ENCODE results near the gene HACD3.

Gene HACD3

GRCh38 chr15:65580287-65580686 is 50.0 kb downstream of the HACD3 start:
- Histone ChIP-seq H3K9me3 (replicated peaks in 1 of 2; ENCODE audit: control insufficient read depth in 2 of 2, insufficient read depth in 1 of 2, low read depth in 1 of 2, low read length in 2 of 2) (no peaks in the 10 kb centered on the region), H2AFZ (ENCODE audit: low read length) (no peak overlapping the region), H3K36me3 (replicated peaks in 1 of 2; ENCODE audit: control insufficient read depth in 2 of 2, insufficient read depth in 2 of 2, low read length in 2 of 2) (peaks cover 16 to 89% of the 10 kb centered on the region in 2 donors), H2BK12ac (ENCODE audit: low read length) (no peak overlapping the region), H3K79me1 (ENCODE audit: low read depth, low read length) (no peaks in the 10 kb centered on the region), H3K18ac (ENCODE audit: low read length) (no peak overlapping the region), H3K4me1 (ENCODE audit: control insufficient read depth in 2 of 2, insufficient read depth in 1 of 2, low read depth in 1 of 2, low read length in 2 of 2) (peaks cover 2 to 39% of the 10 kb centered on the region in 2 donors), H2BK5ac (ENCODE audit: low read length) (no peak overlapping the region), H2BK120ac (ENCODE audit: low read depth, low read length) (no peak overlapping the region), H4K8ac (ENCODE audit: low read depth, low read length) (no peak overlapping the region), H3K9ac (ENCODE audit: low read depth, low read length, poor library complexity) (no peak overlapping the region), H3K4me3 (ENCODE audit: low read length in 2 of 2) (no peak overlapping the region), H2BK15ac (ENCODE audit: low read length) (no peak overlapping the region), H2AK5ac (ENCODE audit: low read depth, low read length) (no peak overlapping the region), H3K27me3 (ENCODE audit: control insufficient read depth in 3 of 3, insufficient read depth in 3 of 3, low read depth in 1 of 3, low read length in 3 of 3) (no peaks in the 10 kb centered on the region), H3K14ac (ENCODE audit: low read length) (no peak overlapping the region), H4K91ac (ENCODE audit: low read depth, low read length, poor library complexity) (no peak overlapping the region), H3K23ac (ENCODE audit: low read depth, low read length, poor library complexity) (no peak overlapping the region), H3K4ac (ENCODE audit: low read length) (no peak overlapping the region), H3K4me2 (ENCODE audit: insufficient read depth, low read length, poor library complexity, severe bottlenecking) (no peak overlapping the region), H3K27ac (replicated peaks; ENCODE audit: low read length) (no peak overlapping the region)
- no peak for DNase-seq (ENCODE audit: low spot score)

- H3K4me2 ChIP-seq (ENCODE audit: insufficient read depth, low read length, poor library complexity, severe bottlenecking) = no peak overlapping the region
- H3K18ac ChIP-seq (ENCODE audit: low read length) = no peak overlapping the region
- H2AFZ ChIP-seq (ENCODE audit: low read length) = no peak overlapping the region
- H3K4me1 ChIP-seq (ENCODE audit: control insufficient read depth in 2 of 2, insufficient read depth in 1 of 2, low read depth in 1 of 2, low read length in 2 of 2) = peaks cover 2 to 58% of the 10 kb centered on the region in 2 donors
- H3K4ac ChIP-seq (ENCODE audit: low read length) = no peak overlapping the region
- no peak overlapping the region for H2AK5ac ChIP-seq (ENCODE audit: low read depth, low read length)
- H3K9me3 ChIP-seq (replicated peaks in 1 of 2; ENCODE audit: control insufficient read depth in 2 of 2, insufficient read depth in 1 of 2, low read depth in 1 of 2, low read length in 2 of 2) = peaks cover 0 to 4% of the 10 kb centered on the region in 2 donors
- H3K36me3 ChIP-seq (replicated peaks in 1 of 2; ENCODE audit: control insufficient read depth in 2 of 2, insufficient read depth in 2 of 2, low read length in 2 of 2) = peaks cover 14 to 89% of the 10 kb centered on the region in 2 donors
- H3K14ac ChIP-seq (ENCODE audit: low read length) = no peak overlapping the region
- no peak overlapping the region for H4K8ac ChIP-seq (ENCODE audit: low read depth, low read length)
- DNase-seq (ENCODE audit: low spot score) = peak; percentile 5
- H3K27ac ChIP-seq (replicated peaks; ENCODE audit: low read length) = no peak overlapping the region
- no peak overlapping the region for H2BK5ac ChIP-seq (ENCODE audit: low read length)
- H3K79me1 ChIP-seq (ENCODE audit: low read depth, low read length) = no peaks in the 10 kb centered on the region
- H3K23ac ChIP-seq (ENCODE audit: low read depth, low read length, poor library complexity) = no peak overlapping the region
- no peak overlapping the region for H3K4me3 ChIP-seq (ENCODE audit: low read length in 2 of 2)
- H4K91ac ChIP-seq (ENCODE audit: low read depth, low read length, poor library complexity) = no peak overlapping the region
- no peaks in the 10 kb centered on the region for H3K27me3 ChIP-seq (ENCODE audit: control insufficient read depth in 3 of 3, insufficient read depth in 3 of 3, low read depth in 1 of 3, low read length in 3 of 3)
- WGBS, 2 donors (ENCODE audit: extremely low coverage in 2 of 2, insufficient read length in 2 of 2, insufficient replicate concordance in 1 of 2) = no CpG with 5 or more reads among the region's 1 CpG
- no peak overlapping the region for H3K9ac ChIP-seq (ENCODE audit: low read depth, low read length, poor library complexity)
- no peak overlapping the region for H2BK120ac ChIP-seq (ENCODE audit: low read depth, low read length)
- H2BK15ac ChIP-seq (ENCODE audit: low read length) = no peak overlapping the region
- H2BK12ac ChIP-seq (ENCODE audit: low read length) = no peak overlapping the region
These were observed 53.4 kb downstream of the HACD3 start for GRCh38 chr15:65583701-65584100.

- no peak overlapping the region for H2BK5ac ChIP-seq (ENCODE audit: low read length)
- no peak overlapping the region for H3K4ac ChIP-seq (ENCODE audit: low read length)
- H2BK15ac ChIP-seq (ENCODE audit: low read length) = no peak overlapping the region
- no peak overlapping the region for H2AFZ ChIP-seq (ENCODE audit: low read length)
- peaks cover 0 to 4% of the 10 kb centered on the region in 2 donors for H3K9me3 ChIP-seq (replicated peaks in 1 of 2; ENCODE audit: control insufficient read depth in 2 of 2, insufficient read depth in 1 of 2, low read depth in 1 of 2, low read length in 2 of 2)
- H3K36me3 ChIP-seq (replicated peaks in 1 of 2; ENCODE audit: control insufficient read depth in 2 of 2, insufficient read depth in 2 of 2, low read length in 2 of 2) = peaks cover 12 to 89% of the 10 kb centered on the region in 2 donors
- no peak for DNase-seq (ENCODE audit: low spot score)
- H3K9ac ChIP-seq (ENCODE audit: low read depth, low read length, poor library complexity) = no peak overlapping the region
- no peak overlapping the region for H2AK5ac ChIP-seq (ENCODE audit: low read depth, low read length)
- H3K14ac ChIP-seq (ENCODE audit: low read length) = no peak overlapping the region
- no peak overlapping the region for H3K4me2 ChIP-seq (ENCODE audit: insufficient read depth, low read length, poor library complexity, severe bottlenecking)
- no peak overlapping the region for H4K91ac ChIP-seq (ENCODE audit: low read depth, low read length, poor library complexity)
- H3K27me3 ChIP-seq (ENCODE audit: control insufficient read depth in 3 of 3, insufficient read depth in 3 of 3, low read depth in 1 of 3, low read length in 3 of 3) = no peaks in the 10 kb centered on the region
- no peak overlapping the region for H3K18ac ChIP-seq (ENCODE audit: low read length)
- no peak overlapping the region for H3K4me3 ChIP-seq (ENCODE audit: low read length in 2 of 2)
- no peaks in the 10 kb centered on the region for H3K79me1 ChIP-seq (ENCODE audit: low read depth, low read length)
- H2BK12ac ChIP-seq (ENCODE audit: low read length) = no peak overlapping the region
- H4K8ac ChIP-seq (ENCODE audit: low read depth, low read length) = no peak overlapping the region
- H2BK120ac ChIP-seq (ENCODE audit: low read depth, low read length) = no peak overlapping the region
- no peak overlapping the region for H3K27ac ChIP-seq (replicated peaks; ENCODE audit: low read length)
- H3K4me1 ChIP-seq (ENCODE audit: control insufficient read depth in 2 of 2, insufficient read depth in 1 of 2, low read depth in 1 of 2, low read length in 2 of 2) = peaks cover 2 to 58% of the 10 kb centered on the region in 2 donors
- H3K23ac ChIP-seq (ENCODE audit: low read depth, low read length, poor library complexity) = no peak overlapping the region
These were observed 54.0 kb downstream of the HACD3 start for GRCh38 chr15:65584241-65584640.

GRCh38 chr15:65587094-65587493 is 56.8 kb downstream of the HACD3 start:
- H3K27me3 ChIP-seq (ENCODE audit: control insufficient read depth in 3 of 3, insufficient read depth in 3 of 3, low read depth in 1 of 3, low read length in 3 of 3) = no peaks in the 10 kb centered on the region
- H2BK15ac ChIP-seq (ENCODE audit: low read length) = no peak overlapping the region
- H3K14ac ChIP-seq (ENCODE audit: low read length) = no peak overlapping the region
- H3K4me1 ChIP-seq (ENCODE audit: control insufficient read depth in 2 of 2, insufficient read depth in 1 of 2, low read depth in 1 of 2, low read length in 2 of 2) = peaks cover 2 to 47% of the 10 kb centered on the region in 2 donors
- no peak overlapping the region for H4K8ac ChIP-seq (ENCODE audit: low read depth, low read length)
- DNase-seq (ENCODE audit: low spot score) = no peak
- WGBS, 2 donors (ENCODE audit: extremely low coverage in 2 of 2, insufficient read length in 2 of 2, insufficient replicate concordance in 1 of 2) = no CpG with 5 or more reads among the region's 1 CpG
- no peak overlapping the region for H3K27ac ChIP-seq (replicated peaks; ENCODE audit: low read length)
- H3K36me3 ChIP-seq (replicated peaks in 1 of 2; ENCODE audit: control insufficient read depth in 2 of 2, insufficient read depth in 2 of 2, low read length in 2 of 2) = peaks cover 14 to 90% of the 10 kb centered on the region in 2 donors
- no peak overlapping the region for H2BK120ac ChIP-seq (ENCODE audit: low read depth, low read length)
- no peak overlapping the region for H2AFZ ChIP-seq (ENCODE audit: low read length)
- no peak overlapping the region for H3K4ac ChIP-seq (ENCODE audit: low read length)
- H3K4me3 ChIP-seq (ENCODE audit: low read length in 2 of 2) = no peak overlapping the region
- H4K91ac ChIP-seq (ENCODE audit: low read depth, low read length, poor library complexity) = no peak overlapping the region
- no peak overlapping the region for H2AK5ac ChIP-seq (ENCODE audit: low read depth, low read length)
- no peak overlapping the region for H3K9ac ChIP-seq (ENCODE audit: low read depth, low read length, poor library complexity)
- peaks cover 0 to 4% of the 10 kb centered on the region in 2 donors for H3K9me3 ChIP-seq (replicated peaks in 1 of 2; ENCODE audit: control insufficient read depth in 2 of 2, insufficient read depth in 1 of 2, low read depth in 1 of 2, low read length in 2 of 2)
- no peak overlapping the region for H3K18ac ChIP-seq (ENCODE audit: low read length)
- no peak overlapping the region for H3K23ac ChIP-seq (ENCODE audit: low read depth, low read length, poor library complexity)
- no peak overlapping the region for H2BK5ac ChIP-seq (ENCODE audit: low read length)
- no peak overlapping the region for H2BK12ac ChIP-seq (ENCODE audit: low read length)
- H3K79me1 ChIP-seq (ENCODE audit: low read depth, low read length) = no peaks in the 10 kb centered on the region
- H3K4me2 ChIP-seq (ENCODE audit: insufficient read depth, low read length, poor library complexity, severe bottlenecking) = no peak overlapping the region
